ENCODE results near the gene PLGLB2.
"Not testable (repeated sequence)": the region's sequence is repeated elsewhere in the genome, so short reads cannot be mapped to it uniquely, and the experiment has no call there.

PLGLB2 gene

DNA sequence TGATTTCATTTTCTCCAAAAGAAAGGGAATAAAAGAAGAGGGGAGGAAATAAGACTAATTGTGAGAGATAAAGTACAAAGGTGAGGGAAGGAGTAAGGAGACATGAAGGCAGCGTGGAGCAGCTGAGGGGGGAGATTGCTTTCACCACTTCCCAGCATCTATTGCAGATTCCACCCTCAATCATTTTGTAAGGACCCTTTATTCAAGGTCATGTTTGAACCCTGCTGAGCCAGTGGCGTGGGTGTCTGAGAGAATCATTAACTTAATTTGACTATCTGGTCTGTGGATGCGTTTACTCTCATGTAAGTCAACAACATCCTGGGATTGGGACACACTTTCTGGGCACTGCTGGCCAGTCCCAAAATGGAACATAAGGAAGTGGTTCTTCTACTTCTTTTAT is at the start of gene PLGLB2:
Gene PLGLB2 (plus strand): TSS at position 297 of the 400 bp plus-strand sequence. CDS start 67 bp downstream, at position 364.
- not testable (repeated sequence) for DNase-seq (ENCODE audit: low read depth in 4 of 4, low spot score in 1 of 4)

DNA sequence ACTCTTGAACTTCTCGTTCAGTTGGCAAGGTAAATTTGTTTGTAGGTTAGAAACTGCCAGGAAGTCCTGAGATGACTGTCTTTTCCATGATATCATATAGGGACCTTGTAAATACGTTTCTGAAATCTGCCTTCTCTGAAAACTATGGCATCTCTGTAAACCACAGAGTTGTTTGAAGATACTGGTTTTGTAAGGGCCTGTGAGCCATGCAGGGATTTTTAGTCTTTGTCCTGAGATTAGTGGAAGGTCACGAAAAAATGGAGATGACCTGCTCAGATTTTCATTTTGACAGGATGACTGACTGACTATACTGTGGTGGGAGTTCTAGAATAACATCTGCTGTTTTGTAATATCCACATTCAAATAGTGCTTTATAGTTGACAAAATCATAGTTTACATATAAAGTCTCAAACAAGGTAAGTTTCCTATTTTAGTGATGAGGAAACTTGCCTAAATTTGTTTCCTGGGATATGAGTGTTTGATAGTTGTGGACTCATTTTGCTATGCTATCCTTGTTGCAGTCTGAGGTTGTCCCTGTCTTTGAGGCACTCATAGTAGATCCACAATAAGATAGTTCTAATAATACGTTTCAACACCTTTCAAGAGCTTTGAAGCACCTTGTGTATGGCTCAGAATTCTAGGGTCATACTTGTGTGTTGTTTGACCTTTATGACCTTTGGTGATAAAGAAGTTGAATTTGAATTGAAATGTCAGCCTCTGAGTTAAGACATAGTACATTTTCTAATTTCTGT is 43.1 kb upstream of the PLGLB2 start:
- not testable (repeated sequence) for DNase-seq (ENCODE audit: low read depth in 4 of 4, low spot score in 1 of 4)

DNA sequence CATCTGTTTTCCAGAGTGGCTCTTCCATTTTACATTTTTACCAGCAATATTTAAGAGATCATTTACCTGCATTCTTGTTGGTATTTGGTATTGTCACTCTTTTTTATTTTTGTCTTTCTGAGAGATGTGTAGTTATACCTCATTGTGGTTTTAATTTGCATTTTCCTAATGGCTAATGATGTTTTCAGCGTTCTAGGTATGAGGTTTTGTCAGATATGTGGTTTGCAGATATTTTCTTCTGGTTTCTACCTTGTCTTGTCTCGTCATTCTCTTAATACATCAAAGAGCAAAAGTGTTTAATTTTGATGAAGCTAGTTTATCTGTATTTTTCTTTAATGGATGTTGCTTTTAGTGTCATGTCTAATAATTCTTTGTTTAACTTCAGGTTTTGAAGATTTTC is 39.5 kb upstream of the PLGLB2 start:
- not testable (repeated sequence) for DNase-seq (ENCODE audit: low read depth in 4 of 4, low spot score in 1 of 4)

DNA sequence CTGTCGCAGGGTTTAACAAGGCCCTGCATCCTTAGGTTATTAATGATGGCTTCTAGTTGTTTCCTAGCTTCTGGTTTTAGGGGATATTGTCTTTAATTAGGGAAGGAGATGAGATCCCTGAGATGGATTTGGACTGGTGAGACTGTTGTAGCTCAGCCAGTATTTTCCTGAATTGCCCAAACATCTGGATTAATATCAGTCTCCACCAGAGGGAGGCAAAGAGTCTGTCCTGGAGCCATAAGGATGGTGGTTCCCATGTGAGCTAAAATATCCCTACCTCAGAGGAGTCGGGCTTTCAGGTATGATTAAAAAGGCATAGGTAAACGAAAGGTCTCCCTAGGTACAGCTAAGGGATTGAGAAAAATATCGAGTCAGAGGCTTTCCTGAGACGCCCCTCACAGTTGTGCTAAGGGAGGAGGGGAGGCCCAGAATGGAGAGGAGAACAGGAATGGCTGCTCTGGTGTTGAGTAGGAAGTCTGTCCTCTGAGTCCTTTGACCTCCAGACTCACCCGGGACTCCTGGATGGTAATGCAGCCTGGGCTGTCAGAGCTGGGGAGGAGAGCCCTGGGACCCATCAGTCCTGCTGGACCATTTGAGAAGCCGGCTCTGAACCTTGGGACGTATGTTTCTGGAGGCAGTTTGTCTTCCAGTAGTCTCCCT is 19.8 kb upstream of the PLGLB2 start:
- DNase-seq (ENCODE audit: low read depth in 4 of 4, low spot score in 1 of 4), result not testable (repeated sequence)

DNA sequence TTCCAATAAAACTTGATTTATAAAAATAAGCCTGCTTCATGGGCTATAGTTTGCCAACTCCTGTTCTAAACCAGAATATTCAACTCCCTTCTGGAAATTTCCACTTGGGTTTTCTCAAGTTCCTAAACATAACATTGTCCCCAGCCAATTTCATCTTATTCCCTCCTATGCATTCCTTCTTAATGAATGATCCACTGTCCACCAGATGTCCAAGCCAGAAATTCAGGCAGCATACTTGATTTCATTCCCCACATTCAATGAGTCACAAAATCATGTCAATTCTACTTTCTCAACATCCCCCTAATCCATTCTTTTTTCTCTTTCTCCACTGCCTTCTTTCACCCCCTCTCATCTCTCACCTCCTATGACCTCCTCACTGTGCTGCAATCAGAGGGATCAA is 7.0 kb upstream of the PLGLB2 start:
- DNase-seq (ENCODE audit: low read depth in 4 of 4, low spot score in 1 of 4), result not testable (repeated sequence)

DNA sequence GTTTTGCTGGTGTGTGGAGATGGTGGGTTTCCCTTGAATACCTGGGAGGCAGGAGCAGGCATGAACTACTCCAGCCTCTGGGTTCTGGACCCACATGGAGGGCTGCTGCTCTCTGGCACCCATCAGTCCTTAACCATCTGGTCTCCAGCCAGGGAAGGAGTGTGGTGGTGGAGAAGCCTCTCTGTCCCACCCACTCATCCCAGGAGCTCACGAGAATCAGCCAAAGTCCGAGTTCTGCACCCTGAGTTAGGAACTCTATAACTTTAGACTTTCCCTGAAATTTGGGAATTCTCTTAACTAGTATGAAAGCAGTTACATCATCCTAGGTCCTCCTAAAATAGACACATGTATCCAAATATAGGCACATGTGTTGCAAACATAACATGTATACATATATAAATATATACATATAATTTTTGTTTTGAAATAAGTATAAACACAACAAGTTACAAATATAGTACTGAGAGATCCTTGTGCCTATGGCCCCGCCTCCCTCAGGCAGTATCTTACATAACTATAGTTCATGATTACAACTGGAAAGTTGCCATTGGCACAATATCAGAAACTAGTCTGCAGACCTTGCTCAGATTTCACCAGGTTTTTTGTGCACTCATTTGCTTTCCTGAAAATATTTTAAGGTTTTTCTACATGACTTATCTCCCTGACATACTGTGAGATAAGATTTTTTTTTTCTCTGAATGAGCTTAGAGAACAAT is 5.3 kb upstream of the PLGLB2 start:
- not testable (repeated sequence) for DNase-seq (ENCODE audit: low read depth in 4 of 4, low spot score in 1 of 4)

DNA sequence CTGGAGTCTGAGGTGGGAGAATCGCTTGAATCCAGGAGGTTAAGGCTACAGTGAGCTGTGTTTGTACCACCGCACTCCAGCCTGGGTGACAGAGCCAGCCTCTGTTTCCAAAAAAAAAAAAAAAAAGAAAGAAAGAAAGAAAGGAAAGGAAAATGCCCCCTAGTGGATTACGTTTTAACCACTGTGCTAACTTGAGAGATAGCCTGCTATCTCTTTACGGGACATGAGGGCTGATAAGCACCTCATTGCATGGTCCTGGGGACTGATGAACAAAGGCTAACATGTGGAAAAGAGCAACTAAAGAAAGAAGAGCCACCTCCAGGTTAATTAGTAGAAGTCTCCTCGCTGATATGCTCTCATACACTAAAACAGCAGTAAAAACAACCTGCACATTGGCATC is 4.2 kb upstream of the PLGLB2 start:
- DNase-seq (ENCODE audit: low read depth in 4 of 4, low spot score in 1 of 4), result not testable (repeated sequence)

DNA sequence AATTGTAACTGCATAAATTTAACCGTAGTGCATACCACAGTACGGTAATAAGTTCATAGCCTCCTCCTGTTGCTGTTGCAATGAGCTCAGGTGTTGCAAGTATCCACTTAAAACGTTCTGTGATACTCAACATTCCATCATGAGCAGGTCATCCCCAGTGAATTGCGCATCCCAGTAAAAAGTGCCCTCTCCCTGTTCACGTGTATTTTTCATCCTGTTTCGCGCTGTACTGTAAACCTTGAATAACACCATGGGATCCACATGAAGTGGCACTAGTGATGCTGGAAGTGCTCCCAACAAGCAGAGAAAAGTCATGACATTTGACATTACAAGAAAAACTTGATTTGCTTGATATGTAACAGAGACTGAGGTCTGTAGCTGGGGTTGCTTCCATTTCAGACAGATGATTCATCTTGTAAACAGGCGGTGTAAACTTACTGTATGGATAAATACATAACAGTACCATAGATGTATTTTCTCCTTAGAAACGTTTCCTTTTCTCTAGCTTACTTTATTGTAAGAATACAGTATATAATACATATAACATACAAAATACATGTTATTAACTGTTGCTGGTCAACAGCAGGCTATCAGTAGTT is 2.4 kb upstream of the PLGLB2 start:
- not testable (repeated sequence) for DNase-seq (ENCODE audit: low read depth in 4 of 4, low spot score in 1 of 4)

DNA sequence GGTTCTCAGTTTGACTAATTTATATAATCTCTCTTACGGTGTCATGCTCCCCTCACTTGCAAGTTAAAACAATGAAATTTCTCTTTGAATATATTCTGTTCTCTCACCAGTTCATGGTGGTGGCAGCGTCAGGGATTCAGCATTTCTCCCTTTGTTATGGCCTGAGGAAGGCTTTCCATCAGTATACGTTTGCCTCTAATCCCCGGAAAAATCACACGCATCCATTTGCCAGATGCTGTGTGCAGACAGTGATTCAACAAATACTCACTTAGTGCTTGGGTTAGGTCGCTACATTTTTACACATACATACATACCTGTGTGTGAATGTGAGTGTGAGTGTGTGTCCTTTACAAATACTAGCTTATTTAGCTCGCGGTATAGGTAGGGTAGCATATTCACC is 637 bp downstream of the PLGLB2 start:
- not testable (repeated sequence) for DNase-seq (ENCODE audit: low read depth in 4 of 4, low spot score in 1 of 4)

DNA sequence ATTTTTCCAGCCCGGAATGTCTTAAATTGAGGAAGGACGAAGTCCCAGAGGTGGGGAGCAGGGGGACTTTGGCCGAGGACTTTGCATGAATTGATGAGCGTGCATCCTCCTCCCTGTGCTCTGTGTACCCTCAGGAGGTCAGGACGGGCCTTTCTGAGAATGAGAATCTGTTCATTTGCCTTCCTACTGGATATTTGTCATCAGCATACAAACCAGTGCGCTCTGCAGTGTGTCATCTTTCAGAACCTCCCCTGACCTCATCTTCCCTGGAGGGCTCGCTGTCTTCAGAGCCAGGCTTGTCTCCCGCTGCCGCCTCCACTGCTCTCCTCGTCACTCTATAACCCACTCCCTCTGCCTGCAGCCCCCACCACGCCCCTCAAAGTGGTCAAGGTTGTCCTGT is 2.7 kb downstream of the PLGLB2 start:
- not testable (repeated sequence) for DNase-seq (ENCODE audit: low read depth in 4 of 4, low spot score in 1 of 4)

DNA sequence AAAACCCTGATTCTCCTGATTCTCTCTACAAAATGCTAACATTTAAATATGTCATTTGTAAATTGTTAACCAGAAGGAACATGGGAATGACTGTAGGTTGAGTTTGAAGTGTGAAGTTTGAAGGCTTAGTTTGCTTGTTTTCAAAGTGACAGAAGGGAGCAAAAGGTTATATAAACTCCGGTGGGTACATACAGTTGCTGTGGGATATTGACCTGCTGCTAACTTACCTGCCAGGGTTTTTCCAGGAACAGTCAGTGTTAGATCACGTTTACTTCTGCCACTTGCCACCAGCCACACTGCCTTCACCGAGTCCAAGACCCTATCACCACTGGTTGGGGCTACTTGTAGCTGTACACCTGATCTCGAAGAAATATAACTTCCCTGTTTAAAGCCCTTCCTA is 6.9 kb downstream of the PLGLB2 start:
- DNase-seq (ENCODE audit: low read depth in 4 of 4, low spot score in 1 of 4), result not testable (repeated sequence)
